ENCODE data around the gene NTN3. TPM values are rescaled to one million over a fixed set of nuclear protein-coding genes. Genes with fewer than 3 reads are reported as not detected.

NTN3 gene
- polyA plus RNA-seq, 1 of the 3 experiments (the other 2 are of a cell fraction) = 0.28 TPM

- TF ChIP-seq PBX3 (IDR thresholded peaks at IDR 0.05) (no peak), CTCF (IDR thresholded peaks at IDR 0.05) (no peak)
Measured at GRCh38 chr16:2450535-2450934, 20.6 kb upstream of the NTN3 start (continued).

- no peak overlapping the region for H3K4me2 ChIP-seq
- no peaks in the 10 kb centered on the region for H3K9me3 ChIP-seq
- no peak overlapping the region for H2AFZ ChIP-seq (ENCODE audit: low read depth)
- DNase-seq = no peak
- no peak overlapping the region for H3K4me3 ChIP-seq (ENCODE audit: low read depth in 2 of 2, low read length in 1 of 2)
- CTCF ChIA-PET = interaction anchor here (0.6 to 1.5 kb wide), 4 partner anchors 50 to 182 kb away, joined by 3 to 9 read pairs (median 3); partner anchors contain the start of gene ABCA3
- H3K27ac ChIP-seq (ENCODE audit: low read depth in 2 of 2, low read length in 1 of 2) = no peak overlapping the region
- no peaks in the 10 kb centered on the region for H3K27me3 ChIP-seq (ENCODE audit: insufficient read depth)
- H3K36me3 ChIP-seq (replicated peaks in 1 of 2; ENCODE audit: control insufficient read depth in 1 of 2, insufficient read depth in 2 of 2, low read length in 1 of 2) = peaks cover 11 to 39% of the 10 kb centered on the region in 2 experiments
- H3K4me1 ChIP-seq (ENCODE audit: control insufficient read depth in 1 of 2, insufficient read depth in 2 of 2, low read depth in 1 of 2, low read length in 1 of 2) = no peaks in the 10 kb centered on the region
- H4K20me1 ChIP-seq (ENCODE audit: insufficient read depth) = no peaks in the 10 kb centered on the region
- WGBS (ENCODE audit: low lambda C conversion rate) = 96% methylated on average over 17 of the region's 19 CpGs
- no peaks in the 10 kb centered on the region for H3K9me2 ChIP-seq
- peaks cover 8% of the 10 kb centered on the region for H3F3A ChIP-seq (replicated peaks; ENCODE audit: insufficient read depth)
- no peak for TF ChIP-seq TCF12 (IDR thresholded peaks at IDR 0.05)
- no peak for TF ChIP-seq MEF2A (IDR thresholded peaks at IDR 0.05; ENCODE audit: borderline replicate concordance, low read depth)
- no peak for TF ChIP-seq MAX (IDR thresholded peaks at IDR 0.05; ENCODE audit: low read depth)
- TF ChIP-seq TAF1 (IDR thresholded peaks at IDR 0.05; ENCODE audit: borderline replicate concordance, low read depth, low read length) = no peak
- no peak for TF ChIP-seq EZH2phosphoT487 (IDR thresholded peaks at IDR 0.05; ENCODE audit: borderline replicate concordance, low read depth)
- TF ChIP-seq CHD2 (IDR thresholded peaks at IDR 0.05; ENCODE audit: low read length, partially characterized antibody) = no peak
- TF ChIP-seq FOXJ3 (CRISPR knock-in tag; IDR thresholded peaks at IDR 0.05) = no peak
- TF ChIP-seq CTCF (IDR thresholded peaks at IDR 0.05) = no peak
- TF ChIP-seq FOXM1 (IDR thresholded peaks at IDR 0.05; ENCODE audit: low read depth) = no peak
- TF ChIP-seq JUND (IDR thresholded peaks at IDR 0.05) = no peak
- TF ChIP-seq MXI1 (IDR thresholded peaks at IDR 0.05; ENCODE audit: low read depth, low read length) = no peak
- TF ChIP-seq RFX5 (IDR thresholded peaks at IDR 0.05; ENCODE audit: low read length) = no peak
- TF ChIP-seq IRF3 (IDR thresholded peaks at IDR 0.05; ENCODE audit: low read depth, low read length) = no peak
- no peak for TF ChIP-seq ZBTB33 (IDR thresholded peaks at IDR 0.05; ENCODE audit: borderline replicate concordance, low read depth)
- no peak for TF ChIP-seq USF2 (IDR thresholded peaks at IDR 0.05; ENCODE audit: borderline replicate concordance, low read depth, low read length)
- TF ChIP-seq RCOR1 (IDR thresholded peaks at IDR 0.05; ENCODE audit: low read length) = no peak
- TF ChIP-seq FOSL2 (IDR thresholded peaks at IDR 0.05; ENCODE audit: borderline replicate concordance, low read depth) = no peak
- TF ChIP-seq SIN3A (IDR thresholded peaks at IDR 0.05; ENCODE audit: borderline replicate concordance, low read depth, low read length) = no peak
- H3K79me2 ChIP-seq (ENCODE audit: insufficient read depth) = peaks cover 12% of the 10 kb centered on the region; the same call in 1 of the 2 replicates
- no peak overlapping the region for H3K9ac ChIP-seq
- POLR2A ChIA-PET = no interaction called here
Measured at GRCh38 chr16:2450975-2451381, 20.1 kb upstream of the NTN3 start.
